ENCODE results near the gene TRHDE.

DNA sequence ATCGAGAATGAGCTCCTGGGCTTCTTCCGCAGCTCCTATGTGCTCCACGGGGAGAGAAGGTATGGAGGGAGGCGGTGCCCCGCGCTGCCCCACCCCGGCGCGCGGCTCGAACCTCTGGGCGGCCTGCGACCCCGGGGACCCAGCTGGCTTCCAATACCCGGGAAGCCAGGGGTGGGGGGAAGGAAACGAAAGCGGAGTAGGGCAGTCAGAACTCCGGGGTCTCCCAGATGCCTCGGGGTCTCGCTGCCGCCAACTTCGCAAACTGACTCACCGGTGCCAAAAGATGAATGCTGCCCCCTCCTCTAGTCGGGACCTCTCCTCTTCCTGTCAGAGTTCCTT is 1.3 kb downstream of the TRHDE start:
- TF ChIP-seq, protein P1, sequence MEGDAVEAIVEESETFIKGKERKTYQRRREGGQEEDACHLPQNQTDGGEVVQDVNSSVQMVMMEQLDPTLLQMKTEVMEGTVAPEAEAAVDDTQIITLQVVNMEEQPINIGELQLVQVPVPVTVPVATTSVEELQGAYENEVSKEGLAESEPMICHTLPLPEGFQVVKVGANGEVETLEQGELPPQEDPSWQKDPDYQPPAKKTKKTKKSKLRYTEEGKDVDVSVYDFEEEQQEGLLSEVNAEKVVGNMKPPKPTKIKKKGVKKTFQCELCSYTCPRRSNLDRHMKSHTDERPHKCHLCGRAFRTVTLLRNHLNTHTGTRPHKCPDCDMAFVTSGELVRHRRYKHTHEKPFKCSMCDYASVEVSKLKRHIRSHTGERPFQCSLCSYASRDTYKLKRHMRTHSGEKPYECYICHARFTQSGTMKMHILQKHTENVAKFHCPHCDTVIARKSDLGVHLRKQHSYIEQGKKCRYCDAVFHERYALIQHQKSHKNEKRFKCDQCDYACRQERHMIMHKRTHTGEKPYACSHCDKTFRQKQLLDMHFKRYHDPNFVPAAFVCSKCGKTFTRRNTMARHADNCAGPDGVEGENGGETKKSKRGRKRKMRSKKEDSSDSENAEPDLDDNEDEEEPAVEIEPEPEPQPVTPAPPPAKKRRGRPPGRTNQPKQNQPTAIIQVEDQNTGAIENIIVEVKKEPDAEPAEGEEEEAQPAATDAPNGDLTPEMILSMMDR (conservative IDR thresholded peaks at IDR 0.05; ENCODE audit: low read depth, low read length) = no peak
- no peak for TF ChIP-seq EZH2 (IDR thresholded peaks at IDR 0.05; ENCODE audit: borderline replicate concordance, low read depth, low read length, poor library complexity, severe bottlenecking)
